ENCODE results near the gene MAPKAPK2. TPM values are rescaled to one million over a fixed set of nuclear protein-coding genes. Genes with fewer than 3 reads are reported as not detected.

MAPKAPK2 gene
- total RNA-seq, 1 donor from 2014 or later = 24.7 TPM

GRCh38 chr1:206709322-206709721, 24.6 kb downstream of the MAPKAPK2 start:
- Mint-ChIP-seq H3K27ac (no peak overlapping the region), H3K36me3 (no peaks in the 10 kb centered on the region), H3K27me3 (ENCODE audit: insufficient read depth, low read depth) (peaks cover 2% of the 10 kb centered on the region), H3K9me3 (no peaks in the 10 kb centered on the region), H3K4me3 (no peak overlapping the region), H3K4me1 (peaks cover 61% of the 10 kb centered on the region)
- H3K79me2 ChIP-seq (ENCODE audit: low read depth) = peaks cover 83% of the 10 kb centered on the region
- H3K4me1 ChIP-seq = peaks cover 62% of the 10 kb centered on the region
- TF ChIP-seq, protein P1, sequence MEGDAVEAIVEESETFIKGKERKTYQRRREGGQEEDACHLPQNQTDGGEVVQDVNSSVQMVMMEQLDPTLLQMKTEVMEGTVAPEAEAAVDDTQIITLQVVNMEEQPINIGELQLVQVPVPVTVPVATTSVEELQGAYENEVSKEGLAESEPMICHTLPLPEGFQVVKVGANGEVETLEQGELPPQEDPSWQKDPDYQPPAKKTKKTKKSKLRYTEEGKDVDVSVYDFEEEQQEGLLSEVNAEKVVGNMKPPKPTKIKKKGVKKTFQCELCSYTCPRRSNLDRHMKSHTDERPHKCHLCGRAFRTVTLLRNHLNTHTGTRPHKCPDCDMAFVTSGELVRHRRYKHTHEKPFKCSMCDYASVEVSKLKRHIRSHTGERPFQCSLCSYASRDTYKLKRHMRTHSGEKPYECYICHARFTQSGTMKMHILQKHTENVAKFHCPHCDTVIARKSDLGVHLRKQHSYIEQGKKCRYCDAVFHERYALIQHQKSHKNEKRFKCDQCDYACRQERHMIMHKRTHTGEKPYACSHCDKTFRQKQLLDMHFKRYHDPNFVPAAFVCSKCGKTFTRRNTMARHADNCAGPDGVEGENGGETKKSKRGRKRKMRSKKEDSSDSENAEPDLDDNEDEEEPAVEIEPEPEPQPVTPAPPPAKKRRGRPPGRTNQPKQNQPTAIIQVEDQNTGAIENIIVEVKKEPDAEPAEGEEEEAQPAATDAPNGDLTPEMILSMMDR (IDR thresholded peaks at IDR 0.05) = no peak
- TF ChIP-seq EZH2phosphoT487 (IDR thresholded peaks at IDR 0.05) (no peak), EZH2 (IDR thresholded peaks at IDR 0.05) (no peak)
- no peaks in the 10 kb centered on the region for H3K36me3 ChIP-seq
- no peak overlapping the region for H3K4me2 ChIP-seq
- no peak overlapping the region for H3K4me3 ChIP-seq
- H3F3A ChIP-seq (ENCODE audit: low read depth) = peaks cover 21% of the 10 kb centered on the region
- no peaks in the 10 kb centered on the region for H3K27me3 ChIP-seq
- H3K9ac ChIP-seq = no peak overlapping the region
- no peaks in the 10 kb centered on the region for H3K9me3 ChIP-seq (ENCODE audit: low read depth)
- H2AFZ ChIP-seq (replicated peaks) = no peak overlapping the region
- no peak overlapping the region for H3K27ac ChIP-seq
- no peak for DNase-seq (ENCODE audit: low spot score)
- peaks cover 78% of the 10 kb centered on the region for H4K20me1 ChIP-seq (ENCODE audit: low read depth)

DNA sequence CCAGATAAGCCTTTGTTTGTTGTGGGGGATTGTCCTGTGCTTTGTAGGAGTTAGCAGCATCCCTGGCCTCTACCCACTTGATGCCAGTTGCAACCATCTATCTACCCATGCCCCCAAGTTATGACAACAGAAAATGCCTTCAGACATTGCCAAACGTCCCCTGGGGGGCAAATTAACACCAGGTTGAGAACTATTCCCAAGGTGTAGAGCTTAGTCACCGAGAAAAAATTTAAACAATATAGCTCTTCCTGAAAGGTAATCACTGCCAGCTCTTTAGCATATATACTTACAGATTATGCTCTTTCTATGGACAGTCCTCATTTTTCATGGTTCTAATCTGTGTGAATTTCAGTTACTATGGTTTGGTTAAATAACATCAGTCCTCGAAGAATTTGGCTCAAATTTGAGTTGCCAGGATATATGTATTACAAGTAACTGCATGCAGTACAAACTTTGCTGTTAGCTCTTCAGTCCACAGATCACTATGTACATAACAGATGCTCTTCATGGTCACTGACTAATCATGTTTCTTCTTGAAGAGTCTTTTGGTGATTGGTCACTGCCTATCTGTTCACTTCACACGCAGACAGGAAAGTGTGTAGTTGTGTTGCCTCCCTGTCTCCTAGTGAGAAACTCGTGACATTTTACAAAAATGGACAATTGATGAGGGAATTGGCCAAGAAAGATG, 25.2 kb downstream of the MAPKAPK2 start:
- peaks cover 56% of the 10 kb centered on the region for H3K4me1 ChIP-seq
- peaks cover 76% of the 10 kb centered on the region for H4K20me1 ChIP-seq (ENCODE audit: low read depth)
- H3K36me3 ChIP-seq = no peaks in the 10 kb centered on the region
- H3K9ac ChIP-seq = no peak overlapping the region
- no peaks in the 10 kb centered on the region for H3K9me3 Mint-ChIP-seq
- H3K4me3 Mint-ChIP-seq = no peak overlapping the region
- H3K9me3 ChIP-seq (ENCODE audit: low read depth) = no peaks in the 10 kb centered on the region
- H3F3A ChIP-seq (ENCODE audit: low read depth) = peaks cover 15% of the 10 kb centered on the region
- H3K27ac Mint-ChIP-seq = no peak overlapping the region
- H3K4me1 Mint-ChIP-seq = peaks cover 58% of the 10 kb centered on the region
- H3K27me3 ChIP-seq = no peaks in the 10 kb centered on the region
- TF ChIP-seq EZH2 (IDR thresholded peaks at IDR 0.05) = no peak
- TF ChIP-seq EZH2phosphoT487 (IDR thresholded peaks at IDR 0.05) = no peak
- TF ChIP-seq, protein P1 (IDR thresholded peaks at IDR 0.05) = no peak
- no peak overlapping the region for H2AFZ ChIP-seq (replicated peaks)
- peaks cover 2% of the 10 kb centered on the region for H3K27me3 Mint-ChIP-seq (ENCODE audit: insufficient read depth, low read depth)
- H3K79me2 ChIP-seq (ENCODE audit: low read depth) = peaks cover 84% of the 10 kb centered on the region
- H3K27ac ChIP-seq = no peak overlapping the region
- no peak for DNase-seq (ENCODE audit: low spot score)
- no peak overlapping the region for H3K4me2 ChIP-seq
- H3K4me3 ChIP-seq = no peak overlapping the region
- no peaks in the 10 kb centered on the region for H3K36me3 Mint-ChIP-seq

DNA sequence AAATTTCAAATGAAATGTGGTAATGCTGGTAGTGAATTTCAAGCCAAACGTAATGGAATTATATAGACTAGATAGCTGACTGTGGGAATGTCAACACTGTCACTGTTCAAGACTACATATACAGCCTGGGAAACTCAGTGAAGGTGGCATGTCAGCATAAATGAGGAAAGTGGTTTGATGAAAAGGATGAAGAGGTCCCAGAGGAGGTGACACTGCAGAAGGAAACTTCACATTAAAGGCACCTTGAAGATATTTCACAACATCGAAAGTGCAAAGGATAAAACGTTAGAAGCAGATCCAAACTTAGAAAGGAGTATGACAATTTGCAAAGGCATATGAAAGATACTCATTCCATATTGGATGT, 25.7 kb downstream of the MAPKAPK2 start:
- Histone ChIP-seq H2AFZ (replicated peaks) (no peak overlapping the region), H3K4me2 (no peak overlapping the region), H3K79me2 (ENCODE audit: low read depth) (peaks cover 87% of the 10 kb centered on the region), H3K27ac (no peak overlapping the region), H3K4me1 (peaks cover 51% of the 10 kb centered on the region), H3K27me3 (no peaks in the 10 kb centered on the region), H3K4me3 (no peak overlapping the region), H3K36me3 (no peaks in the 10 kb centered on the region), H3F3A (ENCODE audit: low read depth) (peaks cover 10% of the 10 kb centered on the region), H3K9ac (no peak overlapping the region), H4K20me1 (ENCODE audit: low read depth) (peaks cover 75% of the 10 kb centered on the region), H3K9me3 (ENCODE audit: low read depth) (no peaks in the 10 kb centered on the region)
- H3K4me1 Mint-ChIP-seq = peaks cover 53% of the 10 kb centered on the region
- H3K36me3 Mint-ChIP-seq = no peaks in the 10 kb centered on the region
- H3K9me3 Mint-ChIP-seq = no peaks in the 10 kb centered on the region
- TF ChIP-seq EZH2phosphoT487 (IDR thresholded peaks at IDR 0.05) = no peak
- TF ChIP-seq, protein P1 (IDR thresholded peaks at IDR 0.05) = no peak
- TF ChIP-seq EZH2 (IDR thresholded peaks at IDR 0.05) = no peak
- peaks cover 1% of the 10 kb centered on the region for H3K27me3 Mint-ChIP-seq (ENCODE audit: insufficient read depth, low read depth)
- H3K27ac Mint-ChIP-seq = peak overlapping the region; percentile 1
- no peak overlapping the region for H3K4me3 Mint-ChIP-seq
- no peak for DNase-seq (ENCODE audit: low spot score)
